Skin epidermis (tissue), 12 donors: ENCODE results near the gene COL25A1.
"Not testable (repeated sequence)": the region's sequence is repeated elsewhere in the genome, so short reads cannot be mapped to it uniquely, and the experiment has no call there.

Source experiments
- H3K27ac ChIP-seq, 21 experiments: fragments of 200-600 bp; sonication (generic) in 11 of 21; one replicate each; pipeline ENCODE4 v1.5.0; 2020; ENCODE audit warnings: mild to moderate bottlenecking in 3 of 21, inconsistent platforms in 2 of 21, moderate library complexity in 2 of 21
- H3K4me3 ChIP-seq, 7 experiments: fragments of 200-600 bp; sonication (generic) in 2 of 7; one replicate each; pipeline ENCODE4 v1.5.0; 2020; ENCODE audit warnings: inconsistent platforms in 2 of 7, mild to moderate bottlenecking in 2 of 7, moderate library complexity in 1 of 7

The COL25A1 gene

GRCh38 chr4:108900018-108900580 is 402.4 kb downstream of the COL25A1 start:
- Histone ChIP-seq H3K4me3 (no peak overlapping the region), H3K27ac (no peak overlapping the region)

- Histone ChIP-seq H3K4me3 (no peak overlapping the region), H3K27ac (no peak overlapping the region)
Measured at GRCh38 chr4:108893468-108893867, 409.0 kb downstream of the COL25A1 start.

- H3K4me3 ChIP-seq: no peak overlapping the region
- no peak overlapping the region for H3K27ac ChIP-seq
Measured at GRCh38 chr4:108891896-108892590, 410.4 kb downstream of the COL25A1 start.

- Histone ChIP-seq H3K27ac (no peak overlapping the region), H3K4me3 (no peak overlapping the region)
Measured at GRCh38 chr4:108890484-108890881, 412.0 kb downstream of the COL25A1 start.

GRCh38 chr4:108889696-108890483 is 412.6 kb downstream of the COL25A1 start:
- Histone ChIP-seq H3K4me3 (no peak overlapping the region), H3K27ac (no peak overlapping the region)

GRCh38 chr4:108888769-108889168 is 413.7 kb downstream of the COL25A1 start:
- no peak overlapping the region for H3K27ac ChIP-seq

GRCh38 chr4:108887034-108887433 is 415.4 kb downstream of the COL25A1 start:
- H3K4me3 ChIP-seq: no peak overlapping the region

More at GRCh38 chr4:108888769-108889168, 413.7 kb downstream of the COL25A1 start:
- H3K4me3 ChIP-seq: no peak overlapping the region

GRCh38 chr4:108885211-108885610 is 417.2 kb downstream of the COL25A1 start:
- Histone ChIP-seq H3K4me3 (no peak overlapping the region), H3K27ac (no peak overlapping the region)

More at GRCh38 chr4:108887034-108887433, 415.4 kb downstream of the COL25A1 start:
- H3K27ac ChIP-seq: no peak overlapping the region

- Histone ChIP-seq H3K27ac (no peak overlapping the region), H3K4me3 (no peak overlapping the region)
Measured at GRCh38 chr4:108884596-108884995, 417.9 kb downstream of the COL25A1 start.

- Histone ChIP-seq H3K27ac (no peak overlapping the region), H3K4me3 (no peak overlapping the region)
Measured at GRCh38 chr4:108881986-108882385, 420.5 kb downstream of the COL25A1 start.

GRCh38 chr4:108881190-108881589 is 421.3 kb downstream of the COL25A1 start:
- Histone ChIP-seq H3K4me3 (no peak overlapping the region), H3K27ac (no peak overlapping the region)

- Histone ChIP-seq H3K27ac (no peak overlapping the region), H3K4me3 (no peak overlapping the region)
Measured at GRCh38 chr4:108878806-108879205, 423.7 kb downstream of the COL25A1 start.

GRCh38 chr4:108877821-108878220 is 424.6 kb downstream of the COL25A1 start:
- Histone ChIP-seq H3K4me3 (no peak overlapping the region), H3K27ac (no peak overlapping the region)

GRCh38 chr4:108874806-108875205 is 427.7 kb downstream of the COL25A1 start:
- no peak overlapping the region for H3K27ac ChIP-seq
- H3K4me3 ChIP-seq: no peak overlapping the region

GRCh38 chr4:108869970-108870369 is 432.5 kb downstream of the COL25A1 start:
- not testable (repeated sequence) for H3K4me3 ChIP-seq, H3K27ac ChIP-seq

GRCh38 chr4:108868606-108869227 is 433.7 kb downstream of the COL25A1 start:
- Histone ChIP-seq H3K4me3 (no peak overlapping the region), H3K27ac (no peak overlapping the region)

GRCh38 chr4:108867476-108867875 is 435.0 kb downstream of the COL25A1 start:
- Histone ChIP-seq H3K27ac (no peak overlapping the region), H3K4me3 (no peak overlapping the region)

- Histone ChIP-seq H3K27ac (no peak overlapping the region), H3K4me3 (no peak overlapping the region)
Measured at GRCh38 chr4:108861334-108861733, 441.1 kb downstream of the COL25A1 start.

GRCh38 chr4:108854786-108855185 is 447.7 kb downstream of the COL25A1 start:
- Histone ChIP-seq H3K4me3 (no peak overlapping the region), H3K27ac (no peak overlapping the region)

GRCh38 chr4:108852691-108853090 is 449.8 kb downstream of the COL25A1 start:
- Histone ChIP-seq H3K27ac (no peak overlapping the region), H3K4me3 (no peak overlapping the region)
